Keratinocyte (primary cell): ENCODE data around the gene XKR8. TPM values are rescaled to one million over a fixed set of nuclear protein-coding genes. Genes with fewer than 3 reads are reported as not detected.

Experiments used
- DNase-seq: peaks from one replicate; pipeline ENCODE4 v3.0.0-alpha.2; 2011; ENCODE audit warnings: low read depth, missing footprints, low spot score
- FAIRE-seq: peaks from 2 replicates; lab custom pipeline; 2011; peaks lifted over from hg19 to GRCh38; lab: Jason Lieb, UNC
- H2AFZ ChIP-seq: 2 replicates; pipeline ENCODE4 v1.6.0; 2012; ENCODE audit warnings: low read length, control low read depth, inconsistent platforms; ENCODE audit not compliant: control insufficient read depth
- H3K27ac ChIP-seq: 2 replicates; pipeline ENCODE4 v1.5.1; 2011; ENCODE audit warnings: low read length; ENCODE audit not compliant: control insufficient read depth, insufficient read depth
- H3K27me3 ChIP-seq: 3 replicates; pipeline ENCODE4 v1.6.0; 2011; ENCODE audit warnings: low read length; ENCODE audit not compliant: control insufficient read depth, insufficient read depth; ENCODE audit errors: extremely low read depth
- H3K36me3 ChIP-seq, 2 experiments: 2 replicates in 1 of 2; 3 replicates in 1 of 2; pipeline ENCODE4 v1.5.1; 2011; ENCODE audit warnings: low read length in 2 of 2, mild to moderate bottlenecking in 1 of 2; ENCODE audit not compliant: control insufficient read depth in 2 of 2, insufficient read depth in 2 of 2; ENCODE audit errors: extremely low read depth in 1 of 2
- H3K4me1 ChIP-seq: 3 replicates; pipeline ENCODE4 v1.5.1; 2011; ENCODE audit warnings: low read length; ENCODE audit not compliant: control insufficient read depth, insufficient read depth; ENCODE audit errors: extremely low read depth
- H3K4me2 ChIP-seq: 3 replicates; pipeline ENCODE4 v1.6.0; 2011; ENCODE audit warnings: low read depth, low read length; ENCODE audit not compliant: control insufficient read depth, insufficient read depth; ENCODE audit errors: extremely low read depth
- H3K4me3 ChIP-seq, 3 experiments: fragments of 200-600 bp in 1 of 3; sonication (generic) in 1 of 3; 2 replicates in 2 of 3; 3 replicates in 1 of 3; pipeline ENCODE4 v1.5.1; 2011 to 2016; ENCODE audit warnings: low read length in 3 of 3, mild to moderate bottlenecking in 3 of 3, control low read depth in 2 of 3, inconsistent platforms in 1 of 3, low read depth in 1 of 3, mixed read lengths in 1 of 3, mixed run types in 1 of 3, moderate library complexity in 1 of 3; ENCODE audit not compliant: control insufficient read depth in 2 of 3, insufficient read depth in 2 of 3; ENCODE audit errors: extremely low read depth in 1 of 3
- H3K79me2 ChIP-seq: 2 replicates; pipeline ENCODE4 v1.6.0; 2012; ENCODE audit warnings: low read length; ENCODE audit not compliant: control insufficient read depth, insufficient read depth
- H3K9ac ChIP-seq: 3 replicates; pipeline ENCODE4 v1.6.0; 2011; ENCODE audit warnings: low read length; ENCODE audit not compliant: control insufficient read depth, insufficient read depth; ENCODE audit errors: extremely low read depth
- H3K9me1 ChIP-seq: 3 replicates; pipeline ENCODE4 v1.6.0; 2011; ENCODE audit warnings: low read length; ENCODE audit not compliant: control insufficient read depth, insufficient read depth; ENCODE audit errors: extremely low read depth
- H3K9me3 ChIP-seq: 2 replicates; pipeline ENCODE4 v1.5.1; 2012; ENCODE audit warnings: low read depth, low read length; ENCODE audit not compliant: control insufficient read depth
- H4K20me1 ChIP-seq: 3 replicates; pipeline ENCODE4 v1.6.0; 2011; ENCODE audit warnings: low read length; ENCODE audit not compliant: control insufficient read depth, insufficient read depth; ENCODE audit errors: extremely low read depth
- EZH2 ChIP-seq: IDR thresholded peaks from one replicate; pipeline ENCODE4 v1.6.1; 2012; ENCODE audit warnings: inconsistent platforms, mild to moderate bottlenecking, low read length, moderate library complexity
- dilution Hi-C: fragments of 300-500 bp; cut with MboI; formaldehyde crosslinking; loops from one replicate; pipeline ENCODE4 v1.7.0; 2020; ENCODE audit warnings: low sequenced_read_pairs; ENCODE audit not compliant: extremely low pct_ligation_motif_present
- polyA plus RNA-seq, 5 experiments: library from polyadenylated mRNA; depleted of rRNA in 3 of 5; stranded (reverse) in 3 of 5; stranded (forward) in 1 of 5; unstranded in 1 of 5; fragments of >200 nt; gene quantifications; 1 replicate in 1 of 5; 2 replicates in 3 of 5; 3 replicates in 1 of 5; pipeline versions ENCODE4 v1.2.1 to v1.2.3, GENCODE V29; 2011 to 2012; ENCODE audit warnings: missing spikeins in 2 of 5, low read depth in 1 of 5, low replicate concordance in 1 of 5
- TF ChIP-seq, protein P1 (sequence below), 3 experiments: IDR thresholded peaks in 1 of 3; conservative IDR thresholded peaks in 1 of 3; optimal IDR thresholded peaks in 1 of 3; 2 replicates in 2 of 3; 3 replicates in 1 of 3; pipeline versions ENCODE3 to v1.5.1; 2011; ENCODE audit warnings: low read length in 3 of 3, mild to moderate bottlenecking in 3 of 3, moderate library complexity in 2 of 3, control low read depth in 1 of 3, inconsistent platforms in 1 of 3; ENCODE audit not compliant: insufficient read depth in 2 of 3; ENCODE audit errors: extremely low read depth in 1 of 3

The XKR8 gene
- polyA plus RNA-seq, 1 donor (not counting 4 experiments of a cell fraction or from before 2014, with no cell fraction given): 3.2 TPM

GRCh38 chr1:27928216-27928954, 31.4 kb upstream of the XKR8 start:
- TF ChIP-seq, protein P1, sequence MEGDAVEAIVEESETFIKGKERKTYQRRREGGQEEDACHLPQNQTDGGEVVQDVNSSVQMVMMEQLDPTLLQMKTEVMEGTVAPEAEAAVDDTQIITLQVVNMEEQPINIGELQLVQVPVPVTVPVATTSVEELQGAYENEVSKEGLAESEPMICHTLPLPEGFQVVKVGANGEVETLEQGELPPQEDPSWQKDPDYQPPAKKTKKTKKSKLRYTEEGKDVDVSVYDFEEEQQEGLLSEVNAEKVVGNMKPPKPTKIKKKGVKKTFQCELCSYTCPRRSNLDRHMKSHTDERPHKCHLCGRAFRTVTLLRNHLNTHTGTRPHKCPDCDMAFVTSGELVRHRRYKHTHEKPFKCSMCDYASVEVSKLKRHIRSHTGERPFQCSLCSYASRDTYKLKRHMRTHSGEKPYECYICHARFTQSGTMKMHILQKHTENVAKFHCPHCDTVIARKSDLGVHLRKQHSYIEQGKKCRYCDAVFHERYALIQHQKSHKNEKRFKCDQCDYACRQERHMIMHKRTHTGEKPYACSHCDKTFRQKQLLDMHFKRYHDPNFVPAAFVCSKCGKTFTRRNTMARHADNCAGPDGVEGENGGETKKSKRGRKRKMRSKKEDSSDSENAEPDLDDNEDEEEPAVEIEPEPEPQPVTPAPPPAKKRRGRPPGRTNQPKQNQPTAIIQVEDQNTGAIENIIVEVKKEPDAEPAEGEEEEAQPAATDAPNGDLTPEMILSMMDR (optimal IDR thresholded peaks at IDR 0.05 in 1 of 3, IDR thresholded peaks at IDR 0.05 in 1 of 3, conservative IDR thresholded peaks at IDR 0.05 in 1 of 3; ENCODE audit: extremely low read depth in 1 of 3, insufficient read depth in 2 of 3, low read length in 3 of 3): no peak
- TF ChIP-seq EZH2: no peak
- no peaks in the 10 kb centered on the region for H3K27me3 ChIP-seq
- FAIRE-seq (no peak), DNase-seq (no peak)
- H3K4me2 ChIP-seq: no peak overlapping the region
- dilution Hi-C loops: no loop called here
- no peaks in the 10 kb centered on the region for H3K4me1 ChIP-seq
- H2AFZ ChIP-seq: no peak overlapping the region
- no peak overlapping the region for H3K27ac ChIP-seq
- H3K4me3 ChIP-seq: no peak overlapping the region
- H3K9me3 ChIP-seq: no peaks in the 10 kb centered on the region
- no peaks in the 10 kb centered on the region for H3K79me2 ChIP-seq
- H3K9me1 ChIP-seq: no peaks in the 10 kb centered on the region
- H3K9ac ChIP-seq: no peak overlapping the region
- H3K36me3 ChIP-seq: no peaks in the 10 kb centered on the region
- H4K20me1 ChIP-seq: no peaks in the 10 kb centered on the region

- Histone ChIP-seq H3K36me3 (no peaks in the 10 kb centered on the region), H3K4me2 (no peak overlapping the region), H3K9ac (no peak overlapping the region), H3K4me3 (no peak overlapping the region), H2AFZ (no peak overlapping the region), H3K9me3 (no peaks in the 10 kb centered on the region), H3K79me2 (no peaks in the 10 kb centered on the region), H3K4me1 (peaks cover 13% of the 10 kb centered on the region), H4K20me1 (no peaks in the 10 kb centered on the region), H3K27ac (no peak overlapping the region), H3K27me3 (peaks cover 10% of the 10 kb centered on the region), H3K9me1 (no peaks in the 10 kb centered on the region)
- dilution Hi-C loops: no loop called here
- DNase-seq: no peak
- FAIRE-seq: no peak
- TF ChIP-seq, protein P1 (optimal IDR thresholded peaks at IDR 0.05 in 1 of 3, IDR thresholded peaks at IDR 0.05 in 1 of 3, conservative IDR thresholded peaks at IDR 0.05 in 1 of 3; ENCODE audit: extremely low read depth in 1 of 3, insufficient read depth in 2 of 3, low read length in 3 of 3): no peak
- no peak for TF ChIP-seq EZH2
Measured at GRCh38 chr1:27931184-27931583, 28.6 kb upstream of the XKR8 start.
